HG03097 (cell line): Measurements from ENCODE around the gene ARSA.
A peak's percentile ranks its signal among the peaks of the same experiment; 100 is the strongest.

Experiments
- ATAC-seq: cut with Tn5 transposase; IDR thresholded peaks from one replicate; pipeline ENCODE4 v1.9.1; 2021; ENCODE audit not compliant: unreplicated experiment, low FRiP score

The ARSA gene

GRCh38 chr22:50582493-50583293 lies 45.3 kb downstream of the ARSA start, which contains the start of gene CHKB:
CHKB (minus strand) TSS chr22:50582849; CDS start chr22:50582781, 68 bp downstream.
- ATAC-seq, result peak; percentile 81

DNA sequence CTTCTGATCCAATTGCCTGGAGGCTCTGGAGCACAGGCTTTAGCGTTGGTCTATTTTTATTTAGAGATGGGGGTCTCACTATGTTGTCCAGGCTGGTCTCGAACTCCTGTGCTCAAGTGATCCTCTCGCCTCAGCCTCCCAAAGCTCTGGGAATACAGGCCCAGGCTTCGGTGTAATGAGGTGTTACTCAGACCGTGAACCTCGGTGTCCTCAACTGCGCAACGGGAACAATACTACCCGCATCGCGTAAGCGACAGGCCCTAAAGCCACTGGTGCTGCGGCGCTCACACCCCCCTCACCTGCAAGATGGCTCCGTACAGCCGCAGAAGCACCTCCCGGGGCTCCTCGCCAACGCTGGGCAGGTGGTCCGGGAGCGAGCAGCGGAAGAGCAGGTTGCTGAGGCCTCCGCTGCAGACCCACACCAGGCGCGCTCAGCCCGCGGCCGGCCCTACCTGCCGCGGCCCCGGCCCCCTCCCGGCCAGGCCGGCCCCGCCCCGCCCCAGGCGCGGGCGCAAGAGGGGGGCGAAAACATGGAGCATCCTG lies 45.9 kb downstream of the ARSA start:
- no peak for ATAC-seq

DNA sequence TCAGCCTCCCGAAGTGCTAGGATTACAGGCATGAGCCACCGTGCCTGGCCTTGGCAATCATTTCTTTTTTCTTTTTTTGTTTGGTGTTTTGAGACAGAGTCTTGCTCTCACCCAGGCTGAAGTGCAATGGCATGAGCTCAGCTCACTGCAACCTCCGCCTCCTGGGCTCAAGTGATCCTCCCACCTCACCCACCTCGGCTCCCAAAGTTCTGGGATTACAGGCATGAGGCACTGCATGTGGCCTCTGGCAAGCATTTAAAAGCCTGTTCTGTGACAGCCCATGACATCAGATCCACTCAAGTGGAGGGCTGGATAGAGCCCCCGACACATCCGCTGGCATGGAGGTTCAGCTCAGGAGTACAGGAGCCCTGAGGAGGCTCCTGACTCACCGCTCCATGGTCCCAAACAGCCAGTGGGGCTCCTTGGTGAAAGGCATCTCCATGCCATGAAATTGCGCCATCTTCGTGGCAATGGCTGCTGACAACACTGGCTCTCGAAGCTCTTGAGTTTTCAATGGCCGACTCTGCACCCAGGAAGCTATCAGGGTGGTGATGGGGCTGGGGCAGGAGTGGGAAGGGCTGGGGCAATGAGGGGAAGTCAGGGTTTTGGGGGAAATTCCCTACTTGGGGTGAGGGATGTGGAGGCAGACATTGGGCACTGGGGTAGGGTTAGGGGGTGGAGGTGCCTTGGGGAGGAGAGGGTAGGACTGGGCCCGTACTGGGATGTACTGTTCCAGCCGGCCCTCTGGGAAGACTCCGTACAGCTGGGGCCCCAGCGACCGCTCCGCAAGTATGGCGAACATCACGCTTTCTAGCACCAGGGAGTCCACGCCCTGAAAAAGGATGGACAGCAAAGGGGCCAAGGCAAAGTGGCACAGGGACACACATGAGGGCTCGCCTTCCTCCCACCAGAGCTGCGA lies 46.7 kb downstream of the ARSA start:
- no peak for ATAC-seq

DNA sequence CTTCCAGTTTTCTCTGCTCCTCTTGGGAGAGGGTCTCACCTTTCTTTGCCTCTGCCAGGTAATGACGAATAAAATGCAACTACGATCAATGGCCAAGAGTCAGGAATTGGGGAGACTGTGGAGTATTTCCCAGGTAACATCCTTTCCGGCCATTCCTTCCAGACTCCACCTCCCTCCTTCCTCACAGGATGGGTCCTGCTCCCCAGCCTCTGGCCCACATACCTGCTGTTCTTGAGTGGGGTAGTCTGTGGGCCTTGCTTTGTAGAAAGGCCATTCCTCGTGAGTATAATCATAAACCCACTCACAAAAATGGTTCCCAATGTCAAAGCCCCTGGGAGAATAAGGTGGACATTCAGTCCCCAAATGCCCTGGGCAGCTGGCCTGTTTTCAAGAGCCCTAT lies 48.2 kb downstream of the ARSA start:
- ATAC-seq, result no peak

GRCh38 chr22:50578776-50579310 lies 49.1 kb downstream of the ARSA start:
- ATAC-seq, result no peak

- ATAC-seq, result no peak
Observed at GRCh38 chr22:50577987-50578775, 49.8 kb downstream of the ARSA start, which contains the start of gene CPT1B. CPT1B (minus strand) TSS chr22:50578427; CDS start chr22:50577915, 512 bp downstream.

- no peak for ATAC-seq
Observed at GRCh38 chr22:50577697-50577986, 50.3 kb downstream of the ARSA start.

- no peak for ATAC-seq
Observed at GRCh38 chr22:50576806-50577696, 50.9 kb downstream of the ARSA start.

DNA sequence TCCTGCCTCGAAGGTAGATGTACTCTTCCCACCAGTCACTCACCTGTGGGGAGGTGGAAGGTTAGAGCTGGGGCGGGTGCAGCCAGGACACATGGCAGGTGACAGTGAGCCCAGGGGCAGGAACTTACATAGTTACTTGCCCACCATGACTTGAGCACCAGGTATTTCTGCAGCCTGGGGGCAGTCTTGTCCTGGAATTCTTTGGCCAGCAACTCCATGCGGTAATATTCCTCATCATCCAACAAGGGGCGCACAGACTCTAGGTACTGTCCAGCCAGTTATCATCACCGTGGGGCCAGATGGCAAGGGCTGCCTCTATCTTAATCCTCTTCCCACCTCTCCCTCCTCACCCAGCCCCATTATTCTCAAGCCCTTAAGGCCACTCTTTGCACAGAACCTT lies 51.9 kb downstream of the ARSA start:
- ATAC-seq, result no peak

GRCh38 chr22:50575426-50575941 lies 52.5 kb downstream of the ARSA start:
- ATAC-seq, result no peak
